H9 (cell line): ENCODE data around the gene CNDP1. TPM values are rescaled to one million over a fixed set of nuclear protein-coding genes. Genes with fewer than 3 reads are reported as not detected.

ENCODE experiments used
- DNase-seq: peaks from one replicate; pipeline ENCODE4 v3.0.0-alpha.2; 2017
- H2AFZ ChIP-seq: one replicate; pipeline ENCODE4 v1.6.1; 2013; ENCODE audit warnings: mild to moderate bottlenecking, low read length, control low read depth, moderate library complexity
- H2AK5ac ChIP-seq: 2 replicates; pipeline ENCODE4 v1.6.1; 2013; ENCODE audit warnings: low read length, control low read depth, mixed read lengths; ENCODE audit not compliant: insufficient read length
- H2BK120ac ChIP-seq: one replicate; pipeline ENCODE4 v1.6.1; 2013; ENCODE audit warnings: low read depth, mild to moderate bottlenecking, low read length, control low read depth, inconsistent platforms; ENCODE audit not compliant: poor library complexity, severe bottlenecking
- H2BK12ac ChIP-seq: 2 replicates; pipeline ENCODE4 v1.6.1; 2013; ENCODE audit warnings: low read length, control low read depth, mixed read lengths, low read depth; ENCODE audit not compliant: insufficient read length
- H2BK15ac ChIP-seq: 2 replicates; pipeline ENCODE4 v1.6.1; 2013; ENCODE audit warnings: low read depth, low read length, control low read depth
- H2BK20ac ChIP-seq: one replicate; pipeline ENCODE4 v1.6.1; 2013; ENCODE audit warnings: low read depth, mild to moderate bottlenecking, low read length, control low read depth, inconsistent platforms; ENCODE audit not compliant: poor library complexity, severe bottlenecking
- H2BK5ac ChIP-seq: 2 replicates; pipeline ENCODE4 v1.6.1; 2013; ENCODE audit warnings: low read length, control low read depth, mixed read lengths; ENCODE audit not compliant: insufficient read length
- H3K14ac ChIP-seq: 2 replicates; pipeline ENCODE4 v1.6.1; 2013; ENCODE audit warnings: low read length, control low read depth; ENCODE audit not compliant: insufficient read depth
- H3K18ac ChIP-seq: 2 replicates; pipeline ENCODE4 v1.6.1; 2013; ENCODE audit warnings: low read depth, mild to moderate bottlenecking, mixed read lengths, low read length, control low read depth; ENCODE audit not compliant: insufficient read length
- H3K23ac ChIP-seq: 2 replicates; pipeline ENCODE4 v1.6.1; 2013; ENCODE audit warnings: low read length, control low read depth, mixed read lengths, low read depth; ENCODE audit not compliant: insufficient read length
- H3K23me2 ChIP-seq: 2 replicates; pipeline ENCODE4 v1.6.1; 2013; ENCODE audit warnings: low read depth, mild to moderate bottlenecking, mixed read lengths, low read length, control low read depth; ENCODE audit not compliant: insufficient read length, poor library complexity, severe bottlenecking
- H3K27ac ChIP-seq: 2 replicates; pipeline ENCODE4 v1.5.1; 2013; ENCODE audit warnings: low read length, control low read depth, mixed read lengths, low read depth; ENCODE audit not compliant: insufficient read length
- H3K27me3 ChIP-seq: 2 replicates; pipeline ENCODE4 v1.6.1; 2013; ENCODE audit warnings: low read length, control low read depth, inconsistent platforms; ENCODE audit not compliant: insufficient read depth
- H3K4ac ChIP-seq: 2 replicates; pipeline ENCODE4 v1.6.1; 2013; ENCODE audit warnings: low read depth, mild to moderate bottlenecking, control low read depth, inconsistent platforms, low read length, moderate library complexity
- H3K4me1 ChIP-seq: 2 replicates; pipeline ENCODE4 v1.6.1; 2013; ENCODE audit warnings: low read length, control low read depth, inconsistent platforms; ENCODE audit not compliant: insufficient read depth
- H3K4me2 ChIP-seq: 2 replicates; pipeline ENCODE4 v1.6.1; 2013; ENCODE audit warnings: low read length, control low read depth, mixed read lengths; ENCODE audit not compliant: insufficient read length, insufficient read depth
- H3K56ac ChIP-seq: 2 replicates; pipeline ENCODE4 v1.6.1; 2013; ENCODE audit warnings: low read depth, mild to moderate bottlenecking, mixed read lengths, low read length, control low read depth; ENCODE audit not compliant: insufficient read length
- H3K79me1 ChIP-seq: 2 replicates; pipeline ENCODE4 v1.6.1; 2013; ENCODE audit warnings: low read depth, mild to moderate bottlenecking, moderate library complexity, low read length, control low read depth, inconsistent platforms; ENCODE audit not compliant: insufficient read depth, poor library complexity, severe bottlenecking
- H3K79me2 ChIP-seq: 2 replicates; pipeline ENCODE4 v1.6.1; 2013; ENCODE audit warnings: low read length, control low read depth, inconsistent platforms; ENCODE audit not compliant: insufficient read depth
- H3K9ac ChIP-seq: 2 replicates; pipeline ENCODE4 v1.6.1; 2013; ENCODE audit warnings: low read length, control low read depth, mixed read lengths; ENCODE audit not compliant: insufficient read length; ENCODE audit errors: extremely low read depth
- H3K9me3 ChIP-seq: one replicate; pipeline ENCODE4 v1.6.1; 2013; ENCODE audit warnings: low read depth, low read length, inconsistent platforms; ENCODE audit not compliant: control insufficient read depth
- H3T11ph ChIP-seq: one replicate; pipeline ENCODE4 v1.6.1; 2013; ENCODE audit warnings: mild to moderate bottlenecking, low read length, control low read depth, inconsistent platforms
- H4K20me1 ChIP-seq: one replicate; pipeline ENCODE4 v1.6.1; 2013; ENCODE audit not compliant: control insufficient read depth, insufficient read length, insufficient read depth
- H4K5ac ChIP-seq: 2 replicates; pipeline ENCODE4 v1.6.1; 2013; ENCODE audit warnings: low read depth, mild to moderate bottlenecking, mixed read lengths, low read length, control low read depth; ENCODE audit not compliant: insufficient read length
- H4K8ac ChIP-seq: replicated peaks from 2 replicates; pipeline ENCODE4 v1.6.1; 2013; ENCODE audit warnings: low read length, control low read depth, mixed read lengths, low read depth; ENCODE audit not compliant: insufficient read length
- H4K91ac ChIP-seq: 2 replicates; pipeline ENCODE4 v1.6.1; 2013; ENCODE audit warnings: low read depth, mild to moderate bottlenecking, moderate library complexity, mixed read lengths, low read length, control low read depth; ENCODE audit not compliant: insufficient read length
- H3K27ac Mint-ChIP-seq, 3 experiments: 2 replicates in 2 of 3; 3 replicates in 1 of 3; pipeline ENCODE4 v1.8.0; 2020 to 2021; ENCODE audit warnings: mixed read lengths in 3 of 3, mild to moderate bottlenecking in 1 of 3, moderate library complexity in 1 of 3
- H3K27me3 Mint-ChIP-seq: 2 replicates; pipeline ENCODE4 v1.8.0; 2021; ENCODE audit warnings: low read depth, mild to moderate bottlenecking, moderate library complexity, mixed read lengths
- H3K36me3 Mint-ChIP-seq, 3 experiments: 2 replicates in 2 of 3; 3 replicates in 1 of 3; pipeline ENCODE4 v1.8.0; 2020 to 2021; ENCODE audit warnings: low read depth in 3 of 3, mixed read lengths in 3 of 3; ENCODE audit not compliant: insufficient read depth in 1 of 3
- H3K4me1 Mint-ChIP-seq, 2 experiments: 2 replicates each; pipeline ENCODE4 v1.8.0; 2020; ENCODE audit warnings: mixed read lengths in 2 of 2
- H3K4me3 Mint-ChIP-seq, 2 experiments: 2 replicates in 1 of 2; 3 replicates in 1 of 2; pipeline ENCODE4 v1.8.0; 2020 to 2021; ENCODE audit warnings: mild to moderate bottlenecking in 2 of 2, mixed read lengths in 2 of 2, moderate library complexity in 1 of 2
- H3K9me3 Mint-ChIP-seq, 2 experiments: 2 replicates in 1 of 2; 3 replicates in 1 of 2; pipeline ENCODE4 v1.8.0; 2020; ENCODE audit warnings: mild to moderate bottlenecking in 2 of 2, mixed read lengths in 2 of 2, moderate library complexity in 1 of 2
- WGBS: extraction: QIAGEN DNeasy Blood & Tissue Kit; methylation state at CpG from one replicate; pipeline ENCODE4 v1.1.7; 2013; ENCODE audit warnings: missing lambda C conversion rate, low lambda C conversion rate, mixed read lengths; ENCODE audit not compliant: insufficient read length; ENCODE audit errors: extremely low coverage; 5-methylcytosine and 5-hydroxymethylcytosine counted together
- total RNA-seq: library from RNA; stranded (reverse); gene quantifications from 2 replicates; pipeline ENCODE4 v1.2.1, GENCODE V29; 2021
- TF ChIP-seq, protein P1 (sequence below): fragments of 200-600 bp; sonication (generic); conservative IDR thresholded peaks from 3 replicates; pipeline ENCODE4 v1.8.0; 2021; ENCODE audit warnings: antibody characterized with exemption, mild to moderate bottlenecking

CNDP1 gene
- total RNA-seq, 1 experiment from 2014 or later, result not detected

DNA sequence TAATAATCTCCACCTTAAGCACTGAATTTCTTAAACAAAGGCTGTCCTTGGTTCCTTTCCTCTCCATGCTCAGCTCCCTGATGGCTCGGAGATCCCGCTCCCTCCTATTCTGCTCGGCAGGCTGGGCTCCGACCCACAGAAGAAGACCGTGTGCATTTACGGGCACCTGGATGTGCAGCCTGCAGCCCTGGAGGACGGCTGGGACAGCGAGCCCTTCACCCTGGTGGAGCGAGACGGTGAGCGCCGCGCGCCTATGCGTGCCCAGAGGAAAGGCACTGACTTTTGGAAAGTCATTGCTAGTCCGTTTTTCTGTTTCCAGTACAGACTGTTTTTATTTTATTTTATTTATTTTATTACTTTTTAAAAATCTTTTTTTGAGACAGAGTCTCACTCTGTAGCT lies 28.5 kb upstream of the CNDP1 start:
- no peak overlapping the region for H2AK5ac ChIP-seq
- no peaks in the 10 kb centered on the region for H3K23me2 ChIP-seq
- H2BK120ac ChIP-seq, result no peak overlapping the region
- H3K4me1 ChIP-seq, result no peaks in the 10 kb centered on the region; the same call in 1 of the 2 replicates
- no peaks in the 10 kb centered on the region for H3K9me3 ChIP-seq
- no peak overlapping the region for H2BK12ac ChIP-seq
- Mint-ChIP-seq H3K36me3 (peaks cover 65 to 92% (median 89%) of the 10 kb centered on the region in 3 experiments), H3K4me1 (peaks cover 9 to 19% of the 10 kb centered on the region in 2 experiments), H3K9me3 (no peaks in the 10 kb centered on the region), H3K4me3 (peak overlapping the region in 1 of 2 experiments; percentile 38; a peak in 1 of 5 replicates), H3K27me3 (no peaks in the 10 kb centered on the region), H3K27ac (peak overlapping the region; percentile 36 to 87 (median 68); a peak in 4 of 7 replicates)
- no peaks in the 10 kb centered on the region for H3K27me3 ChIP-seq
- no peak overlapping the region for H3K14ac ChIP-seq
- H3T11ph ChIP-seq, result no peak overlapping the region
- WGBS, result no CpG with 5 or more reads among the region's 16 CpGs
- H2BK20ac ChIP-seq, result no peak overlapping the region
- no peak overlapping the region for H3K27ac ChIP-seq
- H2AFZ ChIP-seq, result no peak overlapping the region
- DNase-seq, result no peak
- no peak overlapping the region for H3K18ac ChIP-seq
- H4K91ac ChIP-seq, result no peak overlapping the region
- no peaks in the 10 kb centered on the region for H4K20me1 ChIP-seq
- H3K4me2 ChIP-seq, result no peak overlapping the region
- no peak overlapping the region for H4K8ac ChIP-seq
- TF ChIP-seq, protein P1, sequence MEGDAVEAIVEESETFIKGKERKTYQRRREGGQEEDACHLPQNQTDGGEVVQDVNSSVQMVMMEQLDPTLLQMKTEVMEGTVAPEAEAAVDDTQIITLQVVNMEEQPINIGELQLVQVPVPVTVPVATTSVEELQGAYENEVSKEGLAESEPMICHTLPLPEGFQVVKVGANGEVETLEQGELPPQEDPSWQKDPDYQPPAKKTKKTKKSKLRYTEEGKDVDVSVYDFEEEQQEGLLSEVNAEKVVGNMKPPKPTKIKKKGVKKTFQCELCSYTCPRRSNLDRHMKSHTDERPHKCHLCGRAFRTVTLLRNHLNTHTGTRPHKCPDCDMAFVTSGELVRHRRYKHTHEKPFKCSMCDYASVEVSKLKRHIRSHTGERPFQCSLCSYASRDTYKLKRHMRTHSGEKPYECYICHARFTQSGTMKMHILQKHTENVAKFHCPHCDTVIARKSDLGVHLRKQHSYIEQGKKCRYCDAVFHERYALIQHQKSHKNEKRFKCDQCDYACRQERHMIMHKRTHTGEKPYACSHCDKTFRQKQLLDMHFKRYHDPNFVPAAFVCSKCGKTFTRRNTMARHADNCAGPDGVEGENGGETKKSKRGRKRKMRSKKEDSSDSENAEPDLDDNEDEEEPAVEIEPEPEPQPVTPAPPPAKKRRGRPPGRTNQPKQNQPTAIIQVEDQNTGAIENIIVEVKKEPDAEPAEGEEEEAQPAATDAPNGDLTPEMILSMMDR, result no peak
- H3K56ac ChIP-seq, result no peak overlapping the region
- no peak overlapping the region for H3K23ac ChIP-seq
- H3K79me1 ChIP-seq, result peaks cover 6% of the 10 kb centered on the region
- no peaks in the 10 kb centered on the region for H3K79me2 ChIP-seq
- H2BK15ac ChIP-seq, result no peak overlapping the region
- H4K5ac ChIP-seq, result no peak overlapping the region
- H2BK5ac ChIP-seq, result no peak overlapping the region
- H3K4ac ChIP-seq, result no peak overlapping the region
- H3K9ac ChIP-seq, result no peak overlapping the region
